Endodermal cell (in vitro differentiated cells): ENCODE data around the gene C1orf21. TPM values are rescaled to one million over a fixed set of nuclear protein-coding genes. Genes with fewer than 3 reads are reported as not detected.

ENCODE experiments used
- DNase-seq: peaks from one replicate; pipeline ENCODE4 v3.0.0-alpha.2; 2017
- H3K27ac ChIP-seq: 2 replicates; pipeline ENCODE4 v1.5.1; 2013; ENCODE audit warnings: mild to moderate bottlenecking, low read depth, low read length, moderate library complexity
- H3K27me3 ChIP-seq: 2 replicates; pipeline ENCODE4 v1.6.1; 2013; ENCODE audit warnings: mild to moderate bottlenecking, low read length, moderate library complexity; ENCODE audit not compliant: insufficient read depth, control insufficient read depth, poor library complexity, severe bottlenecking
- H3K36me3 ChIP-seq: 2 replicates; pipeline ENCODE4 v1.7.0; 2013; ENCODE audit warnings: mild to moderate bottlenecking, low read length, moderate library complexity; ENCODE audit not compliant: control insufficient read depth, insufficient read depth
- H3K4me1 ChIP-seq: one replicate; pipeline ENCODE4 v1.7.0; 2013; ENCODE audit warnings: low read length; ENCODE audit not compliant: control insufficient read depth, insufficient read depth
- H3K4me3 ChIP-seq: 2 replicates; pipeline ENCODE4 v1.5.1; 2013; ENCODE audit warnings: mild to moderate bottlenecking, low read length, moderate library complexity
- H3K9ac ChIP-seq: 2 replicates; pipeline ENCODE4 v1.6.1; 2013; ENCODE audit warnings: mild to moderate bottlenecking, low read length, moderate library complexity; ENCODE audit not compliant: poor library complexity, severe bottlenecking; ENCODE audit errors: extremely low read depth
- H3K9me3 ChIP-seq: 2 replicates; pipeline ENCODE4 v1.6.1; 2013; ENCODE audit warnings: mild to moderate bottlenecking, low read length, moderate library complexity; ENCODE audit not compliant: control insufficient read depth
- H3K27ac Mint-ChIP-seq: 2 replicates; pipeline ENCODE4 v1.8.0; 2020; ENCODE audit warnings: mixed read lengths
- H3K27me3 Mint-ChIP-seq: 2 replicates; pipeline ENCODE4 v1.8.0; 2021; ENCODE audit warnings: mild to moderate bottlenecking, mixed read lengths; ENCODE audit not compliant: insufficient read depth
- H3K36me3 Mint-ChIP-seq: 2 replicates; pipeline ENCODE4 v1.8.0; 2020; ENCODE audit warnings: low read depth, mixed read lengths
- H3K4me1 Mint-ChIP-seq: 2 replicates; pipeline ENCODE4 v1.8.0; 2020; ENCODE audit warnings: mixed read lengths
- H3K4me3 Mint-ChIP-seq: 2 replicates; pipeline ENCODE4 v1.8.0; 2020; ENCODE audit warnings: mild to moderate bottlenecking, moderate library complexity, mixed read lengths
- H3K9me3 Mint-ChIP-seq: 2 replicates; pipeline ENCODE4 v1.8.0; 2020; ENCODE audit warnings: mild to moderate bottlenecking, mixed read lengths
- WGBS, 2 experiments: methylation state at CpG; one replicate each; pipeline versions ENCODE4 v1.1.5 to v1.1.7; 2013; ENCODE audit warnings: missing lambda C conversion rate in 2 of 2, mixed read lengths in 1 of 2; ENCODE audit not compliant: insufficient coverage in 1 of 2, insufficient read length in 1 of 2; 5-methylcytosine and 5-hydroxymethylcytosine counted together
- total RNA-seq, 2 donors: library from RNA; stranded (reverse); fragmentation: NEBNext Ultra II Directional in 1 of 2; extraction: Animal tissue kit (Norgen Biotek cat#: 25700) in 1 of 2; gene quantifications; 2 replicates in 1 of 2; 3 replicates in 1 of 2; pipeline ENCODE4 v1.2.1, GENCODE V29; 2021
- TF ChIP-seq, protein P1 (sequence below): fragments of 200-600 bp; sonication (generic); conservative IDR thresholded peaks from 2 replicates; pipeline ENCODE4 v1.5.0; 2021; ENCODE audit warnings: antibody characterized with exemption, mild to moderate bottlenecking

The C1orf21 gene
- total RNA-seq, 2 donors from 2014 or later, result 9.1 to 10.2 TPM

GRCh38 chr1:184507165-184507564 lies 120.3 kb downstream of the C1orf21 start:
- no peaks in the 10 kb centered on the region for H3K27me3 ChIP-seq
- DNase-seq, result no peak
- Mint-ChIP-seq H3K9me3 (no peaks in the 10 kb centered on the region), H3K27me3 (no peaks in the 10 kb centered on the region), H3K4me3 (no peak overlapping the region), H3K27ac (no peak overlapping the region), H3K36me3 (no peaks in the 10 kb centered on the region), H3K4me1 (peaks cover 33% of the 10 kb centered on the region)
- WGBS, 2 experiments, result 91 to 100% methylated on average over 1 of the region's 1 CpG
- no peak overlapping the region for H3K27ac ChIP-seq
- no peak overlapping the region for H3K9ac ChIP-seq
- peaks cover 6% of the 10 kb centered on the region for H3K36me3 ChIP-seq
- no peak overlapping the region for H3K4me3 ChIP-seq
- peaks cover 15% of the 10 kb centered on the region for H3K4me1 ChIP-seq
- H3K9me3 ChIP-seq, result peaks cover 1% of the 10 kb centered on the region
- TF ChIP-seq, protein P1, sequence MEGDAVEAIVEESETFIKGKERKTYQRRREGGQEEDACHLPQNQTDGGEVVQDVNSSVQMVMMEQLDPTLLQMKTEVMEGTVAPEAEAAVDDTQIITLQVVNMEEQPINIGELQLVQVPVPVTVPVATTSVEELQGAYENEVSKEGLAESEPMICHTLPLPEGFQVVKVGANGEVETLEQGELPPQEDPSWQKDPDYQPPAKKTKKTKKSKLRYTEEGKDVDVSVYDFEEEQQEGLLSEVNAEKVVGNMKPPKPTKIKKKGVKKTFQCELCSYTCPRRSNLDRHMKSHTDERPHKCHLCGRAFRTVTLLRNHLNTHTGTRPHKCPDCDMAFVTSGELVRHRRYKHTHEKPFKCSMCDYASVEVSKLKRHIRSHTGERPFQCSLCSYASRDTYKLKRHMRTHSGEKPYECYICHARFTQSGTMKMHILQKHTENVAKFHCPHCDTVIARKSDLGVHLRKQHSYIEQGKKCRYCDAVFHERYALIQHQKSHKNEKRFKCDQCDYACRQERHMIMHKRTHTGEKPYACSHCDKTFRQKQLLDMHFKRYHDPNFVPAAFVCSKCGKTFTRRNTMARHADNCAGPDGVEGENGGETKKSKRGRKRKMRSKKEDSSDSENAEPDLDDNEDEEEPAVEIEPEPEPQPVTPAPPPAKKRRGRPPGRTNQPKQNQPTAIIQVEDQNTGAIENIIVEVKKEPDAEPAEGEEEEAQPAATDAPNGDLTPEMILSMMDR, result no peak

DNA sequence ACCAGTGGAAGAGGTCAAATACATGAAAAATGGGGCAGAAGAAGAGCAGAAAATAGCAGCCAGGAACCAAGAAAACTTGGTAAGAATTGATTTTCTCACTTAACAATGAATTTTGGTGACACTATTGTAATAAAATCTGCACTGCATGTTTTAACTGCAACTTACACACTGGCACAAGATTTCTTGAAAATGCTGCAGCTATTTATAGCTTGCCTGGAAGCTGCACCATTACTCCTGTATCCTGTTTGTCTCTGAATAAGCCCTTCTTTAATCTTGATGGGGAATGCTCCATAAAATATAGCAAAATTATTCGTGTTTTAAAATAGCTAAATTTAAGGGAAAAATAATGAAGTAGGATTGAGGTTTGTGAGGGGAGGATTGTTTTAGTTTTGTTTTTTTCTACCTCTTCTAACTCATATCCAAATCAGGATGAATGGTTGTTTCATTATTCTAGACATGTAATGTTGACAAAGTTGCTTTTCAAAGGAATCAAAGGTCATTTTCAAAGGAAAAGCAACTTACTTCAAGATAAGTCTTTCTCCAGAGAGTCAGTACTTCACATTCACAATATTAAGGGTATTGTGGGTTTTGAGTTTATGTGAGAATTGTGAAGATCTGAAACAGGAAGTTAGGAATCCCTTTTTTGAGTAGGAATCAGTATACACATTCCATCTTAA lies 120.9 kb downstream of the C1orf21 start:
- H3K9ac ChIP-seq, result no peak overlapping the region
- no peaks in the 10 kb centered on the region for H3K27me3 Mint-ChIP-seq
- H3K36me3 ChIP-seq, result peaks cover 6% of the 10 kb centered on the region
- H3K4me1 ChIP-seq, result peaks cover 15% of the 10 kb centered on the region
- WGBS, 2 experiments, result 100% methylated on average over 1 of the region's 1 CpG; no CpG with 5 or more reads in 1 of the 2 experiments
- H3K36me3 Mint-ChIP-seq, result no peaks in the 10 kb centered on the region
- TF ChIP-seq, protein P1, result no peak
- no peak overlapping the region for H3K4me3 Mint-ChIP-seq
- H3K27ac Mint-ChIP-seq, result no peak overlapping the region
- H3K9me3 Mint-ChIP-seq, result no peaks in the 10 kb centered on the region
- no peak for DNase-seq
- H3K4me1 Mint-ChIP-seq, result peaks cover 33% of the 10 kb centered on the region
- no peaks in the 10 kb centered on the region for H3K27me3 ChIP-seq
- H3K9me3 ChIP-seq, result no peaks in the 10 kb centered on the region
- H3K4me3 ChIP-seq, result no peak overlapping the region
- no peak overlapping the region for H3K27ac ChIP-seq

GRCh38 chr1:184509105-184509504 lies 122.3 kb downstream of the C1orf21 start:
- no peaks in the 10 kb centered on the region for H3K9me3 Mint-ChIP-seq
- 89 to 100% methylated on average over 2 of the region's 2 CpGs for WGBS, 2 experiments
- DNase-seq, result no peak
- H3K27ac Mint-ChIP-seq, result no peak overlapping the region
- Histone ChIP-seq H3K9me3 (no peaks in the 10 kb centered on the region), H3K27ac (no peak overlapping the region), H3K9ac (no peak overlapping the region), H3K4me3 (no peak overlapping the region), H3K4me1 (peaks cover 13% of the 10 kb centered on the region), H3K27me3 (no peaks in the 10 kb centered on the region), H3K36me3 (peaks cover 6% of the 10 kb centered on the region)
- no peaks in the 10 kb centered on the region for H3K36me3 Mint-ChIP-seq
- peaks cover 24% of the 10 kb centered on the region for H3K4me1 Mint-ChIP-seq
- no peak overlapping the region for H3K4me3 Mint-ChIP-seq
- TF ChIP-seq, protein P1, result no peak
- H3K27me3 Mint-ChIP-seq, result no peaks in the 10 kb centered on the region
